Endodermal cell (in vitro differentiated cells): Measurements from ENCODE around the gene MBOAT2. TPM values are rescaled to one million over a fixed set of nuclear protein-coding genes. Genes with fewer than 3 reads are reported as not detected.

Source experiments
- DNase-seq: peaks from one replicate; pipeline ENCODE4 v3.0.0-alpha.2; 2017
- H3K27ac ChIP-seq: 2 replicates; pipeline ENCODE4 v1.5.1; 2013; ENCODE audit warnings: mild to moderate bottlenecking, low read depth, low read length, moderate library complexity
- H3K27me3 ChIP-seq: 2 replicates; pipeline ENCODE4 v1.6.1; 2013; ENCODE audit warnings: mild to moderate bottlenecking, low read length, moderate library complexity; ENCODE audit not compliant: insufficient read depth, control insufficient read depth, poor library complexity, severe bottlenecking
- H3K36me3 ChIP-seq: 2 replicates; pipeline ENCODE4 v1.7.0; 2013; ENCODE audit warnings: mild to moderate bottlenecking, low read length, moderate library complexity; ENCODE audit not compliant: control insufficient read depth, insufficient read depth
- H3K4me1 ChIP-seq: one replicate; pipeline ENCODE4 v1.7.0; 2013; ENCODE audit warnings: low read length; ENCODE audit not compliant: control insufficient read depth, insufficient read depth
- H3K4me3 ChIP-seq: 2 replicates; pipeline ENCODE4 v1.5.1; 2013; ENCODE audit warnings: mild to moderate bottlenecking, low read length, moderate library complexity
- H3K9ac ChIP-seq: 2 replicates; pipeline ENCODE4 v1.6.1; 2013; ENCODE audit warnings: mild to moderate bottlenecking, low read length, moderate library complexity; ENCODE audit not compliant: poor library complexity, severe bottlenecking; ENCODE audit errors: extremely low read depth
- H3K9me3 ChIP-seq: 2 replicates; pipeline ENCODE4 v1.6.1; 2013; ENCODE audit warnings: mild to moderate bottlenecking, low read length, moderate library complexity; ENCODE audit not compliant: control insufficient read depth
- H3K27ac Mint-ChIP-seq: 2 replicates; pipeline ENCODE4 v1.8.0; 2020; ENCODE audit warnings: mixed read lengths
- H3K27me3 Mint-ChIP-seq: 2 replicates; pipeline ENCODE4 v1.8.0; 2021; ENCODE audit warnings: mild to moderate bottlenecking, mixed read lengths; ENCODE audit not compliant: insufficient read depth
- H3K36me3 Mint-ChIP-seq: 2 replicates; pipeline ENCODE4 v1.8.0; 2020; ENCODE audit warnings: low read depth, mixed read lengths
- H3K4me1 Mint-ChIP-seq: 2 replicates; pipeline ENCODE4 v1.8.0; 2020; ENCODE audit warnings: mixed read lengths
- H3K4me3 Mint-ChIP-seq: 2 replicates; pipeline ENCODE4 v1.8.0; 2020; ENCODE audit warnings: mild to moderate bottlenecking, moderate library complexity, mixed read lengths
- H3K9me3 Mint-ChIP-seq: 2 replicates; pipeline ENCODE4 v1.8.0; 2020; ENCODE audit warnings: mild to moderate bottlenecking, mixed read lengths
- CTCF ChIP-seq: fragments of 200-600 bp; sonication (generic); conservative IDR thresholded peaks from 2 replicates; pipeline ENCODE4 v1.5.0; 2021; ENCODE audit warnings: antibody characterized with exemption, mild to moderate bottlenecking
- whole genome bisulfite sequencing, 2 experiments: methylation state at CpG; one replicate each; pipeline versions ENCODE4 v1.1.5 to v1.1.7; 2013; ENCODE audit warnings: missing lambda C conversion rate in 2 of 2, mixed read lengths in 1 of 2; ENCODE audit not compliant: insufficient coverage in 1 of 2, insufficient read length in 1 of 2; 5-methylcytosine and 5-hydroxymethylcytosine counted together
- total RNA-seq, 2 donors: library from RNA; stranded (reverse); fragmentation: NEBNext Ultra II Directional in 1 of 2; extraction: Animal tissue kit (Norgen Biotek cat#: 25700) in 1 of 2; gene quantifications; 2 replicates in 1 of 2; 3 replicates in 1 of 2; pipeline ENCODE4 v1.2.1, GENCODE V29; 2021

The MBOAT2 gene
- total RNA-seq, 2 donors from 2014 or later = 45.3 to 51.0 TPM

DNA sequence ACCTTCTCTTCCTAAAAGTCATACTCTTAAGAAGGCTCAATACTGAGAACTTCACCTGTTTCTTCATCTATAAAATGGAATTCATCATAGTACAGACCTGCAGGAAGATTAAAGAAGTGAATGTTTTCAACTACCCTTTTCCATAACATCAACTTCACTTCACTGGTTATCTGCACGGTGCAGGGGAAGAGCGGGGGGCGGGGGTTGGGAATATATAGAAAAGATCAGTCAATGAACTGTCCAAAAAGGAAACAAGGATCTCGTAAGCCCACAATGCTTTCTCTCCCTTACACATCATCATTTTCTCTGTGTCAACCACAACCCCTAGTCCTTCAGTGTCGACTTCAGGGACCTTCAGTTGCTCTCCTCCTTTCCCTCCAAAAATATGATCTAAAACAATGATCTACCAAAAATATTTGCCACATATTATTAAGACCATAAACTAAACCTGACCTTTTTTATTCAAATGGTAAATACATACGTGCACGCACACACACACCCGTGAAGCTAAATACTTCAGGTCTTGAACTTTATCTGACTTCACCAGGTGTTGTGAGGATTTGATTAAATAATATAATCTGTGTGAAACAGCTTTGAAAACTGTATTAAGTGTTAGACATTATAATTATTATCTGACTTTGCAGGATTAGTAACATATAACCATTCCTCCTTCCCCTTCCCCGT lies 4.9 kb downstream of the MBOAT2 start:
- Histone ChIP-seq H3K27ac (no peak overlapping the region), H3K9ac (no peak overlapping the region), H3K36me3 (no peaks in the 10 kb centered on the region), H3K9me3 (no peaks in the 10 kb centered on the region), H3K4me3 (no peak overlapping the region), H3K27me3 (no peaks in the 10 kb centered on the region), H3K4me1 (no peaks in the 10 kb centered on the region)
- Mint-ChIP-seq H3K36me3 (no peaks in the 10 kb centered on the region), H3K4me3 (no peak overlapping the region), H3K27ac (no peak overlapping the region), H3K27me3 (peaks cover 16% of the 10 kb centered on the region), H3K9me3 (no peaks in the 10 kb centered on the region), H3K4me1 (peaks cover 32% of the 10 kb centered on the region)
- 94 to 96% methylated on average over 3 to 8 of the region's 9 CpGs for WGBS, 2 experiments
- DNase-seq = no peak
- TF ChIP-seq CTCF = no peak

- WGBS, 2 experiments = 92 to 96% methylated on average over 2 of the region's 2 CpGs
These were observed 5.9 kb downstream of the MBOAT2 start for GRCh38 chr2:8997631-8998030.

DNA sequence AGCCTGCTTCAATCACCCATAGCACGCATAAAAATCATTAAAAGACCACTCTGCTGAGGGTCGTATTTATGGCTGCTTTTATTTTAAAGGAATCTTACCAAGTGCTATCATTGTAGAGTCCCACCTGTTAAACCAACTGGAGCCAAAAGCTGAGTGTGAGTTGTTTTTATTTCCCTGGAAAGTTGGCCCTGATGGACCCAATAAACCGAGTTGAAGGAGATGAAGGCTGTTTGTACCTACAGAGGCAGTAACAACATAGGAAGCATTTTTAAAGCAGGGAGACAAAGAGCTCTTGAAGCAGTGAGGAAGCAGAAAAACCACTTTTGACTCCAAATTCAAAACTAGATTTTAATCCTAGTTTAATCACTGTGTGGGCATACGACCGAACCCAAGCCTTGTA lies 6.4 kb downstream of the MBOAT2 start:
- H3K27me3 Mint-ChIP-seq = peaks cover 10% of the 10 kb centered on the region
- H3K9me3 Mint-ChIP-seq = no peaks in the 10 kb centered on the region
- TF ChIP-seq CTCF = no peak
- no peaks in the 10 kb centered on the region for H3K36me3 ChIP-seq
- no peaks in the 10 kb centered on the region for H3K36me3 Mint-ChIP-seq
- DNase-seq = no peak
- no peak overlapping the region for H3K27ac Mint-ChIP-seq
- H3K4me1 ChIP-seq = peaks cover 7% of the 10 kb centered on the region
- no peaks in the 10 kb centered on the region for H3K27me3 ChIP-seq
- no peak overlapping the region for H3K9ac ChIP-seq
- 84 to 92% methylated on average over 3 to 5 of the region's 5 CpGs for WGBS, 2 experiments
- H3K27ac ChIP-seq = no peak overlapping the region
- H3K9me3 ChIP-seq = no peaks in the 10 kb centered on the region
- H3K4me3 ChIP-seq = no peak overlapping the region
- peaks cover 33% of the 10 kb centered on the region for H3K4me1 Mint-ChIP-seq
- no peak overlapping the region for H3K4me3 Mint-ChIP-seq

More at GRCh38 chr2:8997631-8998030, 5.9 kb downstream of the MBOAT2 start:
- no peak for TF ChIP-seq CTCF
- H3K9me3 Mint-ChIP-seq = no peaks in the 10 kb centered on the region
- Histone ChIP-seq H3K27me3 (no peaks in the 10 kb centered on the region), H3K9ac (no peak overlapping the region), H3K4me3 (no peak overlapping the region), H3K4me1 (peaks cover 6% of the 10 kb centered on the region), H3K36me3 (no peaks in the 10 kb centered on the region), H3K9me3 (no peaks in the 10 kb centered on the region), H3K27ac (no peak overlapping the region)
- H3K4me3 Mint-ChIP-seq = no peak overlapping the region
- H3K27ac Mint-ChIP-seq = no peak overlapping the region
- H3K27me3 Mint-ChIP-seq = peaks cover 15% of the 10 kb centered on the region
- H3K4me1 Mint-ChIP-seq = peaks cover 39% of the 10 kb centered on the region
- H3K36me3 Mint-ChIP-seq = no peaks in the 10 kb centered on the region
- no peak for DNase-seq
